Measurements from ENCODE around the gene ACP4. TPM values are rescaled to one million over a fixed set of nuclear protein-coding genes. Genes with fewer than 3 reads are reported as not detected.

The ACP4 gene
- polyA plus RNA-seq, 3 donors = not detected

- no peak overlapping the region for H3K4me2 ChIP-seq (replicated peaks; ENCODE audit: extremely low read depth, low read length, poor library complexity, severe bottlenecking)
- intact Hi-C loops (cut with micrococcal nuclease) = no loop called here
- no peak for DNase-seq
- no peak overlapping the region for H3K4me3 ChIP-seq (replicated peaks in 1 of 3; ENCODE audit: low read depth in 2 of 3, low read length in 3 of 3)
- H3K9me3 ChIP-seq (replicated peaks in 1 of 2; ENCODE audit: control insufficient read depth in 1 of 2, insufficient read depth in 1 of 2, low read length in 2 of 2) = no peaks in the 10 kb centered on the region
- Mint-ChIP-seq H3K9me3 (no peaks in the 10 kb centered on the region), H3K27ac (peak overlapping the region in 2 of 7 donors; percentile 15 to 65), H3K4me3 (no peak overlapping the region), H3K36me3 (peaks cover 27 to 58% of the 10 kb centered on the region in 2 donors), H3K27me3 (ENCODE audit: low read depth in 3 of 3) (peaks cover 0 to 4% (median 0%) of the 10 kb centered on the region in 3 donors), H3K4me1 (peaks cover 6% of the 10 kb centered on the region)
- H3K4me1 ChIP-seq (ENCODE audit: control insufficient read depth in 1 of 2, insufficient read depth in 2 of 2, low read length in 2 of 2) = peaks cover 3 to 4% of the 10 kb centered on the region in 2 donors
- peaks cover 37% of the 10 kb centered on the region for H3K79me2 ChIP-seq (ENCODE audit: insufficient read depth, low read length)
- TF ChIP-seq CTCF (IDR thresholded peaks at IDR 0.05) = no peak
- no peaks in the 10 kb centered on the region for H3K27me3 ChIP-seq (ENCODE audit: control insufficient read depth in 2 of 2, insufficient read depth in 2 of 2, low read length in 2 of 2)
- H3K36me3 ChIP-seq (replicated peaks in 1 of 2; ENCODE audit: control insufficient read depth in 1 of 2, insufficient read depth in 2 of 2, low read length in 2 of 2) = peaks cover 20 to 36% of the 10 kb centered on the region in 2 donors
- no peaks in the 10 kb centered on the region for H4K20me1 ChIP-seq (ENCODE audit: insufficient read depth, low read length)
- WGBS (ENCODE audit: insufficient coverage) = 92% methylated on average over 17 of the region's 18 CpGs
- no peak overlapping the region for H2AFZ ChIP-seq (ENCODE audit: insufficient read depth, low read depth, low read length, poor library complexity, severe bottlenecking)
- no peak overlapping the region for H3K9ac ChIP-seq (ENCODE audit: insufficient read depth, low read length, poor library complexity, severe bottlenecking)
- no peak overlapping the region for H3K27ac ChIP-seq (ENCODE audit: low read depth in 1 of 2, low read length in 2 of 2)
Measured at GRCh38 chr19:50797781-50798658, 7.8 kb downstream of the ACP4 start.

- H3K4me3 Mint-ChIP-seq = no peak overlapping the region
- Histone ChIP-seq H3K4me1 (ENCODE audit: control insufficient read depth in 1 of 2, insufficient read depth in 2 of 2, low read length in 2 of 2) (peaks cover 12 to 13% of the 10 kb centered on the region in 2 donors), H3K27me3 (ENCODE audit: control insufficient read depth in 2 of 2, insufficient read depth in 2 of 2, low read length in 2 of 2) (no peaks in the 10 kb centered on the region), H4K20me1 (ENCODE audit: insufficient read depth, low read length) (no peaks in the 10 kb centered on the region), H3K27ac (ENCODE audit: low read depth in 1 of 2, low read length in 2 of 2) (no peak overlapping the region), H3K79me2 (ENCODE audit: insufficient read depth, low read length) (peaks cover 45% of the 10 kb centered on the region), H2AFZ (ENCODE audit: insufficient read depth, low read depth, low read length, poor library complexity, severe bottlenecking) (no peak overlapping the region), H3K36me3 (replicated peaks in 1 of 2; ENCODE audit: control insufficient read depth in 1 of 2, insufficient read depth in 2 of 2, low read length in 2 of 2) (peaks cover 20 to 36% of the 10 kb centered on the region in 2 donors), H3K9ac (ENCODE audit: insufficient read depth, low read length, poor library complexity, severe bottlenecking) (no peak overlapping the region), H3K4me3 (replicated peaks in 1 of 3; ENCODE audit: low read depth in 2 of 3, low read length in 3 of 3) (no peak overlapping the region), H3K4me2 (replicated peaks; ENCODE audit: extremely low read depth, low read length, poor library complexity, severe bottlenecking) (no peak overlapping the region), H3K9me3 (replicated peaks in 1 of 2; ENCODE audit: control insufficient read depth in 1 of 2, insufficient read depth in 1 of 2, low read length in 2 of 2) (no peaks in the 10 kb centered on the region)
- H3K27me3 Mint-ChIP-seq (ENCODE audit: low read depth in 3 of 3) = peaks cover 0 to 2% (median 0%) of the 10 kb centered on the region in 3 donors
- 91% methylated on average over 19 of the region's 21 CpGs for WGBS (ENCODE audit: insufficient coverage)
- TF ChIP-seq CTCF (IDR thresholded peaks at IDR 0.05) = no peak
- peaks cover 27 to 58% of the 10 kb centered on the region in 2 donors for H3K36me3 Mint-ChIP-seq
- no peak overlapping the region for H3K27ac Mint-ChIP-seq
- H3K9me3 Mint-ChIP-seq = no peaks in the 10 kb centered on the region
- H3K4me1 Mint-ChIP-seq = peaks cover 15% of the 10 kb centered on the region
- no peak for DNase-seq
- intact Hi-C loops (cut with micrococcal nuclease) = no loop called here
Measured at GRCh38 chr19:50798659-50799546, 8.7 kb downstream of the ACP4 start.

All from CD14-positive monocyte (primary cell).